PFSK-1 (cell line): ENCODE data around the gene SH3BP5.

Experiments
- POLR2AphosphoS5 ChIP-seq: IDR thresholded peaks from 2 replicates; pipeline ENCODE4 v1.6.1; 2012; ENCODE audit warnings: low read depth, mild to moderate bottlenecking, control low read depth, low read length, moderate library complexity
- TAF1 ChIP-seq: IDR thresholded peaks from 2 replicates; pipeline ENCODE4 v1.6.1; 2012; ENCODE audit warnings: low read length, control low read depth, borderline replicate concordance; ENCODE audit not compliant: insufficient read depth

DNA sequence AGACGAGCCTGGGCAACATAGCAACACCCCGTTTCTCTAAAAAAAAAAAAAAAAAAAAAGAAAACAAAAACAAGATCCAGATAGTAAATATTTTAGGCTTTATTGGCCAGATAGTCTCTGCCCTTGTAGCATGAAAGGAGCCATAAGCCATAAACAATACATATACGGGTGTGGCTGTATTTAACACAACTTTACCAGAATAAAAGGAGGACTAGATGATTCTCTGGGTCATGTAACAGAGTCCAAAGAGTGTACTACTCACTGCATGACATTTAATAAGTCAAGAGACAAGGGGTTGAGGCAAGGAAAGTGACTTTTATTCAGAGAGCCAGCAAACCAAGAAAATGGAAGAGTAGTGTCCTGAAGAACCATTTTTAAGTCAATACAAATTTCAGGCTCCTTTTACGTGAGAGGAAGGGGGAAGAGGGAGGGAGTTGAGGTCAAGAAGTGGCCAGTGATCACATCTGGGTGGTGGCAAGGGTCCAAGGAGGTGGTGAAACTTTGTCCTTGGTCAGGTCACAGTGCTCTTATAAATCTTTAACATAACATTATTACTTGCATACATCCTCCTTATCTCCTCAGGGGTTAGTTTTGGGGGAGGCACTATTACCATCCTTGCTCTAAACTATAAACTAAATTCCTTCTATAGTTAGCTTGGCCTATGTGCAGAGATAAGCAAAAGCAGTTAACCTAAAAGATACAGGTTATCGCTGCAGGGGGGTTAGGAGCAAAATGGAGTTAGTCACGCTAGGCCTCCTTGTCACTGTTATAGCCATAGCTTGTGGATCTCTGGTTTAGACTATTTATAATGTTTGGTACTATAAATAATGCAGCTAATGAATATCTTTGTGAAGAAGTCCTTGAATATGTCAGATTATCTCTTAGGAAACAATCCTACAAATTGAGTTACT lies 48.8 kb upstream of the SH3BP5 start:
- no peak for TF ChIP-seq TAF1
- TF ChIP-seq POLR2AphosphoS5: no peak
